IMR-90 (cell line): ENCODE data around the gene LCA5. TPM values are rescaled to one million over a fixed set of nuclear protein-coding genes. Genes with fewer than 3 reads are reported as not detected.

Source experiments
- ATAC-seq: fragments of 200-7000 bp; cut with Tn5 transposase; 2 replicates; pipeline ENCODE4 v1.9.1; 2020; ENCODE audit warnings: low read depth, mild to moderate bottlenecking, moderate library complexity
- BruUV-seq: library from RNA; stranded (reverse); fragments of 400-500 nt; replicated peaks from 2 replicates; lab custom pipeline; 2021; lab: Mats Ljungman, UMichigan
- CTCF ChIA-PET: fragments of 300-600 bp; formaldehyde crosslinking; extraction: SDS; loops from one replicate; lab custom pipeline; 2021; ENCODE audit warnings: antibody characterized with exemption; lab: Yijun Ruan, JAX
- POLR2A ChIA-PET: fragments of 300-600 bp; sonication (Branson Sonifier 250); formaldehyde crosslinking; loops from one replicate; lab custom pipeline; 2022; ENCODE audit warnings: antibody characterized with exemption; ENCODE audit not compliant: unreplicated experiment; lab: Charles Lee
- DNase-seq: peaks from one replicate; pipeline ENCODE4 v3.0.0; 2013
- H2AFZ ChIP-seq: replicated peaks from 2 replicates; pipeline ENCODE3; 2013; ENCODE audit warnings: low read length, mild to moderate bottlenecking; ENCODE audit not compliant: poor library complexity
- H2AK5ac ChIP-seq: 2 replicates; pipeline ENCODE4 v1.6.1; 2013; ENCODE audit warnings: low read depth, low read length, inconsistent platforms
- H2AK9ac ChIP-seq: replicated peaks from 2 replicates; pipeline ENCODE3; 2013; ENCODE audit warnings: mild to moderate bottlenecking, low read depth, low read length, moderate library complexity; ENCODE audit not compliant: poor library complexity
- H2BK120ac ChIP-seq: 2 replicates; pipeline ENCODE4 v1.6.1; 2013; ENCODE audit warnings: low read depth, low read length, inconsistent platforms
- H2BK15ac ChIP-seq: 3 replicates; pipeline ENCODE4 v1.6.1; 2013; ENCODE audit warnings: low read depth, low read length, inconsistent platforms
- H2BK20ac ChIP-seq: 2 replicates; pipeline ENCODE4 v1.6.1; 2013; ENCODE audit warnings: low read depth, mild to moderate bottlenecking, inconsistent platforms, low read length, moderate library complexity
- H2BK5ac ChIP-seq: 2 replicates; pipeline ENCODE4 v1.6.1; 2013; ENCODE audit warnings: mild to moderate bottlenecking, low read depth, low read length, inconsistent platforms; ENCODE audit not compliant: poor library complexity, severe bottlenecking
- H3K14ac ChIP-seq: replicated peaks from 2 replicates; pipeline ENCODE4 v1.6.1; 2013; ENCODE audit warnings: low read depth, low read length, inconsistent platforms
- H3K18ac ChIP-seq: 2 replicates; pipeline ENCODE4 v1.6.1; 2013; ENCODE audit warnings: low read depth, low read length, control low read depth
- H3K23ac ChIP-seq: 2 replicates; pipeline ENCODE4 v1.6.1; 2013; ENCODE audit warnings: low read depth, low read length, inconsistent platforms
- H3K27ac ChIP-seq: 2 replicates; pipeline ENCODE4 v1.5.1; 2013; ENCODE audit warnings: mild to moderate bottlenecking, control low read depth, low read length; ENCODE audit not compliant: insufficient read depth
- H3K27me3 ChIP-seq: 2 replicates; pipeline ENCODE4 v1.6.1; 2013; ENCODE audit warnings: low read length; ENCODE audit not compliant: control insufficient read depth, insufficient read depth
- H3K36me3 ChIP-seq: 2 replicates; pipeline ENCODE4 v1.6.1; 2013; ENCODE audit warnings: low read length, mixed read lengths; ENCODE audit not compliant: control insufficient read depth, insufficient read depth
- H3K4ac ChIP-seq: 2 replicates; pipeline ENCODE4 v1.6.1; 2013; ENCODE audit warnings: low read depth, low read length, inconsistent platforms
- H3K4me1 ChIP-seq: 2 replicates; pipeline ENCODE4 v1.6.1; 2013; ENCODE audit warnings: low read length, mixed read lengths; ENCODE audit not compliant: control insufficient read depth, insufficient read depth
- H3K4me2 ChIP-seq: 2 replicates; pipeline ENCODE4 v1.6.1; 2013; ENCODE audit warnings: low read depth, mild to moderate bottlenecking, control low read depth, low read length, moderate library complexity
- H3K4me3 ChIP-seq: 2 replicates; pipeline ENCODE4 v1.5.1; 2013; ENCODE audit warnings: low read depth, mild to moderate bottlenecking, control low read depth, low read length, moderate library complexity; ENCODE audit not compliant: insufficient read depth
- H3K56ac ChIP-seq: 2 replicates; pipeline ENCODE4 v1.6.1; 2013; ENCODE audit warnings: low read length, inconsistent platforms; ENCODE audit not compliant: insufficient read depth; ENCODE audit errors: extremely low read depth
- H3K79me1 ChIP-seq, 2 experiments: 2 replicates each; pipeline ENCODE4 v1.6.1; 2013; ENCODE audit warnings: low read length in 2 of 2, inconsistent platforms in 1 of 2, low read depth in 1 of 2
- H3K9ac ChIP-seq: 2 replicates; pipeline ENCODE4 v1.6.1; 2013; ENCODE audit warnings: low read depth, low read length, control low read depth
- H3K9me1 ChIP-seq: 2 replicates; pipeline ENCODE4 v1.6.1; 2013; ENCODE audit warnings: low read length, inconsistent platforms; ENCODE audit not compliant: insufficient read depth
- H3K9me3 ChIP-seq: 2 replicates; pipeline ENCODE4 v1.6.1; 2013; ENCODE audit warnings: low read length; ENCODE audit not compliant: control insufficient read depth, insufficient read depth
- H4K20me1 ChIP-seq: 2 replicates; pipeline ENCODE4 v1.6.1; 2013; ENCODE audit warnings: low read length, inconsistent platforms; ENCODE audit not compliant: insufficient read depth
- H4K5ac ChIP-seq: 2 replicates; pipeline ENCODE4 v1.6.1; 2013; ENCODE audit warnings: mild to moderate bottlenecking, low read depth, low read length, control low read depth
- H4K8ac ChIP-seq, 2 experiments: 2 replicates each; pipeline ENCODE4 v1.6.1; 2013; ENCODE audit warnings: low read depth in 2 of 2, low read length in 2 of 2, control low read depth in 1 of 2, inconsistent platforms in 1 of 2
- H4K91ac ChIP-seq: 2 replicates; pipeline ENCODE4 v1.6.1; 2013; ENCODE audit warnings: low read depth, low read length, inconsistent platforms; ENCODE audit not compliant: insufficient read depth
- BHLHE40 ChIP-seq: fragments of 150-350 bp; IDR thresholded peaks from 2 replicates; pipeline ENCODE4 v1.6.1; 2016; ENCODE audit warnings: mild to moderate bottlenecking, low read depth, low read length
- CEBPB ChIP-seq: IDR thresholded peaks from 2 replicates; pipeline ENCODE4 v1.6.1; 2012; ENCODE audit warnings: low read depth, low read length, improper control_type of control experiment
- CHD1 ChIP-seq: IDR thresholded peaks from 2 replicates; pipeline ENCODE4 v1.6.1; 2012; ENCODE audit warnings: low read depth, low read length, improper control_type of control experiment
- FOS ChIP-seq: fragments of 150-350 bp; IDR thresholded peaks from 2 replicates; pipeline ENCODE4 v1.6.1; 2016; ENCODE audit warnings: low read depth, low read length
- MAFK ChIP-seq: IDR thresholded peaks from 2 replicates; pipeline ENCODE4 v1.6.1; 2012; ENCODE audit warnings: low read depth, low read length, improper control_type of control experiment
- MAZ ChIP-seq: IDR thresholded peaks from 2 replicates; pipeline ENCODE4 v1.6.1; 2012; ENCODE audit warnings: low read depth, mild to moderate bottlenecking, low read length, improper control_type of control experiment, moderate library complexity, borderline replicate concordance
- MXI1 ChIP-seq: IDR thresholded peaks from 2 replicates; pipeline ENCODE4 v1.6.1; 2012; ENCODE audit warnings: low read depth, mild to moderate bottlenecking, low read length, moderate library complexity, borderline replicate concordance
- NFE2L2 ChIP-seq: fragments of 150-350 bp; IDR thresholded peaks from 2 replicates; pipeline ENCODE4 v1.6.1; 2016; ENCODE audit warnings: low read depth, mild to moderate bottlenecking, low read length
- POLR2A ChIP-seq: IDR thresholded peaks from 2 replicates; pipeline ENCODE4 v1.6.1; 2012; ENCODE audit warnings: mild to moderate bottlenecking, low read depth, low read length
- RAD21 ChIP-seq: IDR thresholded peaks from 2 replicates; pipeline ENCODE4 v1.6.1; 2012; ENCODE audit warnings: low read length, improper control_type of control experiment
- RCOR1 ChIP-seq: IDR thresholded peaks from 2 replicates; pipeline ENCODE4 v1.6.1; 2012; ENCODE audit warnings: mild to moderate bottlenecking, low read length, improper control_type of control experiment; ENCODE audit not compliant: insufficient replicate concordance
- RFX5 ChIP-seq: IDR thresholded peaks from 2 replicates; pipeline ENCODE4 v1.8.0; 2012; ENCODE audit warnings: low read depth, mild to moderate bottlenecking, low read length, moderate library complexity
- SMC3 ChIP-seq: fragments of 150-350 bp; IDR thresholded peaks from 2 replicates; pipeline ENCODE4 v1.6.1; 2016; ENCODE audit warnings: low read depth, mild to moderate bottlenecking, antibody characterized with exemption, low read length, moderate library complexity
- USF2 ChIP-seq: fragments of 150-350 bp; IDR thresholded peaks from 2 replicates; pipeline ENCODE4 v1.6.1; 2017; ENCODE audit warnings: mild to moderate bottlenecking, antibody characterized with exemption, low read length, low read depth
- WGBS, 2 experiments: methylation state at CpG; one replicate each; pipeline versions ENCODE4 v1.1.5 to v1.1.7; 2013; ENCODE audit warnings: missing lambda C conversion rate in 2 of 2; ENCODE audit not compliant: insufficient read length in 1 of 2; ENCODE audit errors: extremely low coverage in 2 of 2; 5-methylcytosine and 5-hydroxymethylcytosine counted together
- dilution Hi-C: fragments of 300-500 bp; cut with HindIII; formaldehyde crosslinking; loops from one replicate; pipeline ENCODE4 v1.14.3; 2018; ENCODE audit warnings: low sequenced_read_pairs; ENCODE audit not compliant: unreplicated experiment
- in situ Hi-C: fragments of 300-500 bp; cut with MboI; formaldehyde crosslinking; loops from 3 replicates; pipeline ENCODE4 v1.14.3; 2019; ENCODE audit warnings: low sequenced_read_pairs, inconsistent platforms, mixed read lengths
- intact Hi-C: fragments of 100-400 bp; cut with micrococcal nuclease; formaldehyde crosslinking; loops from 2 replicates; pipeline ENCODE4 v1.10.0; 2022
- polyA plus RNA-seq, 3 experiments: library from polyadenylated mRNA; depleted of rRNA; stranded (reverse); fragments of >200 nt; gene quantifications; 2 replicates each; pipeline ENCODE4 v1.2.3, GENCODE V29; 2012; ENCODE audit warnings: low replicate concordance in 1 of 3
- total RNA-seq: library from RNA; depleted of rRNA; stranded (reverse); fragments of >200 nt; gene quantifications from 2 replicates; pipeline ENCODE4 v1.2.3, GENCODE V29; 2012
- TF ChIP-seq, protein P1 (sequence below): conservative IDR thresholded peaks from 2 replicates; pipeline ENCODE4 v1.5.1; 2012; ENCODE audit warnings: mild to moderate bottlenecking, low read depth, low read length, improper control_type of control experiment
- TF ChIP-seq, protein P2 (sequence below): fragments of 150-350 bp; IDR thresholded peaks from 2 replicates; pipeline ENCODE4 v1.6.1; 2016; ENCODE audit warnings: low read depth, mild to moderate bottlenecking, low read length, moderate library complexity, borderline replicate concordance

The LCA5 gene
- total and polyA plus RNA-seq, 2 of the 4 experiments (the other 2 are of a cell fraction), result 1.2 to 2.0 TPM

DNA sequence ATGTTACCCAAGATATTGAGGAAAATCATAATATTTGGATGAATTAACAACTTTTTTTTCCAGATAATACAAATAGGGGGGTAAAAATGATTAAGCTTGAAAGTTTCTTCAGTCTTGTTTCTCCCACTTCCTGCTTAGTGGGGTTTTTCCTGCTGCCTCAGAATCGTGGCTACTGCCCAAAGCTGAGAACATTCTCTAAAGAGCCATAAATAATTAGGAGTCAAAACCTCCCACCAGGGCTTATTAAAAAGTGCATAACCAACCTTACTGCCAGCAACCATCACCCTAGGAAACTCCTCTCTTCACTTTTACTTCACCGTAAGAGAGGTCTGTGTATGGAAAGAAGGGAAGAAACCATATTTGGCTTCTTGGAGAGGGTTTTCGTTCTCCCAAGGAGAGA, 9.0 kb upstream of the LCA5 start:
- Histone ChIP-seq H4K20me1 (no peaks in the 10 kb centered on the region), H2AK5ac (no peak overlapping the region), H3K23ac (no peak overlapping the region; the same call in 1 of the 2 replicates), H3K56ac (no peak overlapping the region), H3K4me3 (no peak overlapping the region), H3K27me3 (no peaks in the 10 kb centered on the region), H3K14ac (peak overlapping the region; percentile 31; the same call in 1 of the 2 replicates), H3K4me2 (no peak overlapping the region), H2BK5ac (peak overlapping the region; percentile 20), H4K91ac (no peak overlapping the region), H3K4me1 (peaks cover 8% of the 10 kb centered on the region), H2AK9ac (no peak overlapping the region), H3K27ac (no peak overlapping the region), H4K5ac (no peak overlapping the region), H2BK20ac (0 out of 2 replicates have a peak overlapping the region, but pooled peaks have one; percentile 55), H3K36me3 (0 out of 2 replicates have a peak, but pooled peaks cover 5% of the 10 kb centered on the region), H3K9me1 (peaks cover 5% of the 10 kb centered on the region; the same call in 1 of the 2 replicates), H3K9ac (no peak overlapping the region), H3K79me1 (peaks cover 2 to 16% of the 10 kb centered on the region in 2 experiments; a peak in 2 of 4 replicates), H2BK120ac (peak overlapping the region; percentile 40; the same call in 1 of the 2 replicates), H3K18ac (peak overlapping the region; percentile 61; the same call in 1 of the 2 replicates), H3K9me3 (no peaks in the 10 kb centered on the region), H2BK15ac (peak overlapping the region; percentile 24; the same call in 1 of the 3 replicates), H2AFZ (no peak overlapping the region), H3K4ac (no peak overlapping the region), H4K8ac (peak overlapping the region; percentile 23 to 30; a peak in 2 of 4 replicates)
- BruUV-seq, result no TSS peak
- in situ Hi-C loops (loop anchor here (10.0 kb wide), 1 partner anchor 481 kb away; no protein-coding TSS in a partner anchor), dilution Hi-C loops (no loop called here), intact Hi-C loops (no loop called here)
- ChIA-PET CTCF (interaction anchor here (0.6 kb wide), 1 partner anchor 891 kb away, joined by 3 read pairs; no protein-coding TSS in a partner anchor), POLR2A (interaction anchor here (1.1 kb wide), 1 partner anchor 9 kb away, joined by 8 read pairs; the partner anchor contains the start of gene LCA5)
- ATAC-seq (no peak), DNase-seq (peak; percentile 46)
- TF ChIP-seq POLR2A, result no peak
- TF ChIP-seq USF2, result no peak
- no peak for TF ChIP-seq RAD21
- TF ChIP-seq CHD1, result no peak
- no peak for TF ChIP-seq RFX5
- TF ChIP-seq, protein P1, sequence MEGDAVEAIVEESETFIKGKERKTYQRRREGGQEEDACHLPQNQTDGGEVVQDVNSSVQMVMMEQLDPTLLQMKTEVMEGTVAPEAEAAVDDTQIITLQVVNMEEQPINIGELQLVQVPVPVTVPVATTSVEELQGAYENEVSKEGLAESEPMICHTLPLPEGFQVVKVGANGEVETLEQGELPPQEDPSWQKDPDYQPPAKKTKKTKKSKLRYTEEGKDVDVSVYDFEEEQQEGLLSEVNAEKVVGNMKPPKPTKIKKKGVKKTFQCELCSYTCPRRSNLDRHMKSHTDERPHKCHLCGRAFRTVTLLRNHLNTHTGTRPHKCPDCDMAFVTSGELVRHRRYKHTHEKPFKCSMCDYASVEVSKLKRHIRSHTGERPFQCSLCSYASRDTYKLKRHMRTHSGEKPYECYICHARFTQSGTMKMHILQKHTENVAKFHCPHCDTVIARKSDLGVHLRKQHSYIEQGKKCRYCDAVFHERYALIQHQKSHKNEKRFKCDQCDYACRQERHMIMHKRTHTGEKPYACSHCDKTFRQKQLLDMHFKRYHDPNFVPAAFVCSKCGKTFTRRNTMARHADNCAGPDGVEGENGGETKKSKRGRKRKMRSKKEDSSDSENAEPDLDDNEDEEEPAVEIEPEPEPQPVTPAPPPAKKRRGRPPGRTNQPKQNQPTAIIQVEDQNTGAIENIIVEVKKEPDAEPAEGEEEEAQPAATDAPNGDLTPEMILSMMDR, result no peak
- no peak for TF ChIP-seq NFE2L2
- TF ChIP-seq, protein P2, sequence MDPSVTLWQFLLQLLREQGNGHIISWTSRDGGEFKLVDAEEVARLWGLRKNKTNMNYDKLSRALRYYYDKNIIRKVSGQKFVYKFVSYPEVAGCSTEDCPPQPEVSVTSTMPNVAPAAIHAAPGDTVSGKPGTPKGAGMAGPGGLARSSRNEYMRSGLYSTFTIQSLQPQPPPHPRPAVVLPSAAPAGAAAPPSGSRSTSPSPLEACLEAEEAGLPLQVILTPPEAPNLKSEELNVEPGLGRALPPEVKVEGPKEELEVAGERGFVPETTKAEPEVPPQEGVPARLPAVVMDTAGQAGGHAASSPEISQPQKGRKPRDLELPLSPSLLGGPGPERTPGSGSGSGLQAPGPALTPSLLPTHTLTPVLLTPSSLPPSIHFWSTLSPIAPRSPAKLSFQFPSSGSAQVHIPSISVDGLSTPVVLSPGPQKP, result no peak
- no peak for TF ChIP-seq CEBPB
- no peak for TF ChIP-seq RCOR1
- no peak for TF ChIP-seq BHLHE40
- no peak for TF ChIP-seq FOS
- no peak for TF ChIP-seq MAFK
- TF ChIP-seq SMC3, result no peak
- no peak for TF ChIP-seq MAZ
- TF ChIP-seq MXI1, result no peak
- no CpG with 5 or more reads among the region's 3 CpGs for WGBS, 2 experiments
